Measurements from ENCODE around the gene WNT8B.

Gene WNT8B

DNA sequence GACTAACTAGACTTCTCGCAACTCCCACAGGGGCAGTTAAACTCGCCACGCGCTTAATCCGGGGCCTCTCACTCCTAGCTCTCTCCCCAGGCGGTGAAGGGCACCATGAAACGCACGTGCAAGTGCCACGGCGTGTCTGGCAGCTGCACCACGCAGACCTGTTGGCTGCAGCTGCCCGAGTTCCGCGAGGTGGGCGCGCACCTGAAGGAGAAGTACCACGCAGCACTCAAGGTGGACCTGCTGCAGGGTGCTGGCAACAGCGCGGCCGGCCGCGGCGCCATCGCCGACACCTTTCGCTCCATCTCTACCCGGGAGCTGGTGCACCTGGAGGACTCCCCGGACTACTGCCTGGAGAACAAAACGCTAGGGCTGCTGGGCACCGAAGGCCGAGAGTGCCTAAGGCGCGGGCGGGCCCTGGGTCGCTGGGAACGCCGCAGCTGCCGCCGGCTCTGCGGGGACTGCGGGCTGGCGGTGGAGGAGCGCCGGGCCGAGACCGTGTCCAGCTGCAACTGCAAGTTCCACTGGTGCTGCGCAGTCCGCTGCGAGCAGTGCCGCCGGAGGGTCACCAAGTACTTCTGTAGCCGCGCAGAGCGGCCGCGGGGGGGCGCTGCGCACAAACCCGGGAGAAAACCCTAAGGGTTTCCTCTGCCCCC lies 19.5 kb downstream of the WNT8B start (continued):
- TF ChIP-seq OSR1 (CRISPR knock-in tag; IDR thresholded peaks at IDR 0.05), result no peak

DNA sequence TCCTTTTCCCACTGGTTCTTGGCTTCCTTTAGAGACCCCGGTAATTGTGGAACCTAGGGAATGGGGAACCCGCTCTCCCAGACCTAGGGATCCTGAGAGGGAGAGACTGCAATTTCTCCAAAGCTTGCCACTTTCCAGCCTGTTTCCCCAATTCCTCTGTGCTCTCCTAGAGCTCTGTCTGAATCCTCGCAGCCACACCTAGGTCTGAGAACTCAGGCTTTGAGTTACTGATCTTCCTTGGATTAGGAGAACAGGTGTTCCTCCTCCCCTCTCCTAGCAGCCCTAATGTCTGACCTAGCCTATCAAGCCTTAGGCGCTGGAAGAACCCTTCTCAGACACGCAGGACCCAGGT lies 20.0 kb downstream of the WNT8B start:
- TF ChIP-seq ESRRG (CRISPR knock-in tag; IDR thresholded peaks at IDR 0.05) (no peak), BACH2 (CRISPR knock-in tag; IDR thresholded peaks at IDR 0.05; ENCODE audit: borderline replicate concordance) (no peak), ZC3H10 (CRISPR knock-in tag; IDR thresholded peaks at IDR 0.05) (no peak), CSDC2 (CRISPR knock-in tag; IDR thresholded peaks at IDR 0.05) (no peak), TCF4 (CRISPR knock-in tag; IDR thresholded peaks at IDR 0.05; ENCODE audit: borderline replicate concordance) (no peak), SNAI2 (CRISPR knock-in tag; IDR thresholded peaks at IDR 0.05) (no peak), GLIS3 (CRISPR knock-in tag; IDR thresholded peaks at IDR 0.05) (no peak), ISL1 (CRISPR knock-in tag; IDR thresholded peaks at IDR 0.05) (no peak), RARB (CRISPR knock-in tag; IDR thresholded peaks at IDR 0.05) (no peak), ARNTL (CRISPR knock-in tag; IDR thresholded peaks at IDR 0.05; ENCODE audit: borderline replicate concordance, low read depth) (no peak), PPARA (CRISPR knock-in tag; IDR thresholded peaks at IDR 0.05; ENCODE audit: borderline replicate concordance) (no peak), ZFP30 (CRISPR knock-in tag; IDR thresholded peaks at IDR 0.05) (no peak), ZFP3 (CRISPR knock-in tag; IDR thresholded peaks at IDR 0.05) (no peak), OSR1 (CRISPR knock-in tag; IDR thresholded peaks at IDR 0.05) (no peak), ZNF565 (CRISPR knock-in tag; conservative IDR thresholded peaks at IDR 0.05; ENCODE audit: low read depth) (no peak)
- TF ChIP-seq, protein P1, sequence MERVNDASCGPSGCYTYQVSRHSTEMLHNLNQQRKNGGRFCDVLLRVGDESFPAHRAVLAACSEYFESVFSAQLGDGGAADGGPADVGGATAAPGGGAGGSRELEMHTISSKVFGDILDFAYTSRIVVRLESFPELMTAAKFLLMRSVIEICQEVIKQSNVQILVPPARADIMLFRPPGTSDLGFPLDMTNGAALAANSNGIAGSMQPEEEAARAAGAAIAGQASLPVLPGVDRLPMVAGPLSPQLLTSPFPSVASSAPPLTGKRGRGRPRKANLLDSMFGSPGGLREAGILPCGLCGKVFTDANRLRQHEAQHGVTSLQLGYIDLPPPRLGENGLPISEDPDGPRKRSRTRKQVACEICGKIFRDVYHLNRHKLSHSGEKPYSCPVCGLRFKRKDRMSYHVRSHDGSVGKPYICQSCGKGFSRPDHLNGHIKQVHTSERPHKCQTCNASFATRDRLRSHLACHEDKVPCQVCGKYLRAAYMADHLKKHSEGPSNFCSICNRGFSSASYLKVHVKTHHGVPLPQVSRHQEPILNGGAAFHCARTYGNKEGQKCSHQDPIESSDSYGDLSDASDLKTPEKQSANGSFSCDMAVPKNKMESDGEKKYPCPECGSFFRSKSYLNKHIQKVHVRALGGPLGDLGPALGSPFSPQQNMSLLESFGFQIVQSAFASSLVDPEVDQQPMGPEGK (CRISPR knock-in tag; IDR thresholded peaks at IDR 0.05; ENCODE audit: borderline replicate concordance), result no peak
- TF ChIP-seq, protein P2, sequence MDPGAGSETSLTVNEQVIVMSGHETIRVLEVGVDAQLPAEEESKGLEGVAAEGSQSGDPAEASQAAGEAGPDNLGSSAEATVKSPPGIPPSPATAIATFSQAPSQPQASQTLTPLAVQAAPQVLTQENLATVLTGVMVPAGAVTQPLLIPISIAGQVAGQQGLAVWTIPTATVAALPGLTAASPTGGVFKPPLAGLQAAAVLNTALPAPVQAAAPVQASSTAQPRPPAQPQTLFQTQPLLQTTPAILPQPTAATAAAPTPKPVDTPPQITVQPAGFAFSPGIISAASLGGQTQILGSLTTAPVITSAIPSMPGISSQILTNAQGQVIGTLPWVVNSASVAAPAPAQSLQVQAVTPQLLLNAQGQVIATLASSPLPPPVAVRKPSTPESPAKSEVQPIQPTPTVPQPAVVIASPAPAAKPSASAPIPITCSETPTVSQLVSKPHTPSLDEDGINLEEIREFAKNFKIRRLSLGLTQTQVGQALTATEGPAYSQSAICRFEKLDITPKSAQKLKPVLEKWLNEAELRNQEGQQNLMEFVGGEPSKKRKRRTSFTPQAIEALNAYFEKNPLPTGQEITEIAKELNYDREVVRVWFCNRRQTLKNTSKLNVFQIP (CRISPR knock-in tag; IDR thresholded peaks at IDR 0.05; ENCODE audit: borderline replicate concordance, low read depth), result no peak
- TF ChIP-seq, protein P3, sequence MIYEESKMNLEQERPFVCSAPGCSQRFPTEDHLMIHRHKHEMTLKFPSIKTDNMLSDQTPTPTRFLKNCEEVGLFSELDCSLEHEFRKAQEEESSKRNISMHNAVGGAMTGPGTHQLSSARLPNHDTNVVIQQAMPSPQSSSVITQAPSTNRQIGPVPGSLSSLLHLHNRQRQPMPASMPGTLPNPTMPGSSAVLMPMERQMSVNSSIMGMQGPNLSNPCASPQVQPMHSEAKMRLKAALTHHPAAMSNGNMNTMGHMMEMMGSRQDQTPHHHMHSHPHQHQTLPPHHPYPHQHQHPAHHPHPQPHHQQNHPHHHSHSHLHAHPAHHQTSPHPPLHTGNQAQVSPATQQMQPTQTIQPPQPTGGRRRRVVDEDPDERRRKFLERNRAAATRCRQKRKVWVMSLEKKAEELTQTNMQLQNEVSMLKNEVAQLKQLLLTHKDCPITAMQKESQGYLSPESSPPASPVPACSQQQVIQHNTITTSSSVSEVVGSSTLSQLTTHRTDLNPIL (CRISPR knock-in tag; IDR thresholded peaks at IDR 0.05; ENCODE audit: low read depth), result no peak
- TF ChIP-seq, protein P4, sequence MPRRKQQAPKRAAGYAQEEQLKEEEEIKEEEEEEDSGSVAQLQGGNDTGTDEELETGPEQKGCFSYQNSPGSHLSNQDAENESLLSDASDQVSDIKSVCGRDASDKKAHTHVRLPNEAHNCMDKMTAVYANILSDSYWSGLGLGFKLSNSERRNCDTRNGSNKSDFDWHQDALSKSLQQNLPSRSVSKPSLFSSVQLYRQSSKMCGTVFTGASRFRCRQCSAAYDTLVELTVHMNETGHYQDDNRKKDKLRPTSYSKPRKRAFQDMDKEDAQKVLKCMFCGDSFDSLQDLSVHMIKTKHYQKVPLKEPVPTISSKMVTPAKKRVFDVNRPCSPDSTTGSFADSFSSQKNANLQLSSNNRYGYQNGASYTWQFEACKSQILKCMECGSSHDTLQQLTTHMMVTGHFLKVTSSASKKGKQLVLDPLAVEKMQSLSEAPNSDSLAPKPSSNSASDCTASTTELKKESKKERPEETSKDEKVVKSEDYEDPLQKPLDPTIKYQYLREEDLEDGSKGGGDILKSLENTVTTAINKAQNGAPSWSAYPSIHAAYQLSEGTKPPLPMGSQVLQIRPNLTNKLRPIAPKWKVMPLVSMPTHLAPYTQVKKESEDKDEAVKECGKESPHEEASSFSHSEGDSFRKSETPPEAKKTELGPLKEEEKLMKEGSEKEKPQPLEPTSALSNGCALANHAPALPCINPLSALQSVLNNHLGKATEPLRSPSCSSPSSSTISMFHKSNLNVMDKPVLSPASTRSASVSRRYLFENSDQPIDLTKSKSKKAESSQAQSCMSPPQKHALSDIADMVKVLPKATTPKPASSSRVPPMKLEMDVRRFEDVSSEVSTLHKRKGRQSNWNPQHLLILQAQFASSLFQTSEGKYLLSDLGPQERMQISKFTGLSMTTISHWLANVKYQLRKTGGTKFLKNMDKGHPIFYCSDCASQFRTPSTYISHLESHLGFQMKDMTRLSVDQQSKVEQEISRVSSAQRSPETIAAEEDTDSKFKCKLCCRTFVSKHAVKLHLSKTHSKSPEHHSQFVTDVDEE (CRISPR knock-in tag; IDR thresholded peaks at IDR 0.05), result no peak
- TF ChIP-seq, protein P5, sequence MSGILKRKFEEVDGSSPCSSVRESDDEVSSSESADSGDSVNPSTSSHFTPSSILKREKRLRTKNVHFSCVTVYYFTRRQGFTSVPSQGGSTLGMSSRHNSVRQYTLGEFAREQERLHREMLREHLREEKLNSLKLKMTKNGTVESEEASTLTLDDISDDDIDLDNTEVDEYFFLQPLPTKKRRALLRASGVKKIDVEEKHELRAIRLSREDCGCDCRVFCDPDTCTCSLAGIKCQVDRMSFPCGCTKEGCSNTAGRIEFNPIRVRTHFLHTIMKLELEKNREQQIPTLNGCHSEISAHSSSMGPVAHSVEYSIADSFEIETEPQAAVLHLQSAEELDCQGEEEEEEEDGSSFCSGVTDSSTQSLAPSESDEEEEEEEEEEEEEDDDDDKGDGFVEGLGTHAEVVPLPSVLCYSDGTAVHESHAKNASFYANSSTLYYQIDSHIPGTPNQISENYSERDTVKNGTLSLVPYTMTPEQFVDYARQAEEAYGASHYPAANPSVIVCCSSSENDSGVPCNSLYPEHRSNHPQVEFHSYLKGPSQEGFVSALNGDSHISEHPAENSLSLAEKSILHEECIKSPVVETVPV (CRISPR knock-in tag; IDR thresholded peaks at IDR 0.05), result no peak
- peak; percentile 1 for ATAC-seq

DNA sequence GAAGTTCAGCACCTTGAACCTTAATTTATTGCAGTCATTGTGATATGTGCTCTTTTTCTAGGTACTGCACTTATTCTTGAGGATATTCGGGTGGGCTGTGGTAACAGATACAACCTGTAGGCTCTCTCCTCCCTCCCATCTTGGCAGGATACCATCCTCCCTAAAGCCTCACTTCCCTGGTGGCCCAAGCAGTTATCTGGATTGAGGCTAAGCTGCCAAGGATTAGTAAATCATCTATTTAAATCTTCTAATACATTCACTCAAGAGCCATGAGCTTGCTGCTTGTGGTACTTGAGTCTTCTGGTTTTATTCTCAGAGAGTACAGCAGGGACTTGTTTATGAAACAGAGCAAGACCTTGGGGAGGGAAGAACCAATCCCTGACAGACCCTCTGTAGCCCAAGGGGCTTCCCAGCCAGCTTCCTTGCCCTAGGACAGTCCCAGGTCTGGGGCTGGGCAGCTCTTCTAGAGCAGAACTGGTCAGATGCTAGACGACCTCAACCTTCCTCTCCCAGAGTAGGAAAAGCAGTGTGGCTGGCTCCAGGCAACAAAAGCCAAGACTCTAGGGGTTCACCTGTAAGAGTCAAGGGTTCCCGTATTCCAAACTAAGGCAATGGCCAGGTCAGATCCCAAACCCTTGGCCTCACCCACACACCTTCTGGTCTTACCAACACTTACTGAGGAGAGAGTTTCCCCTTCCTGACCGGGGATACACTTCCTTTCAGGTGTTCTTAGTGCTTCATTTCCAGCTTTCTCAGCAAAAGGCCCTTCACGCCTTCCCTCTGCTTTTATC lies 21.3 kb downstream of the WNT8B start:
- ATAC-seq, result no peak
- TF ChIP-seq OSR1 (CRISPR knock-in tag; IDR thresholded peaks at IDR 0.05), result no peak
- TF ChIP-seq ZNF8 (CRISPR knock-in tag; IDR thresholded peaks at IDR 0.05), result no peak
- no peak for TF ChIP-seq ZC3H10 (CRISPR knock-in tag; IDR thresholded peaks at IDR 0.05)
- TF ChIP-seq ARNTL (CRISPR knock-in tag; IDR thresholded peaks at IDR 0.05; ENCODE audit: borderline replicate concordance, low read depth), result no peak
- TF ChIP-seq, protein P1 (CRISPR knock-in tag; IDR thresholded peaks at IDR 0.05; ENCODE audit: borderline replicate concordance), result no peak
- no peak for TF ChIP-seq TCF4 (CRISPR knock-in tag; IDR thresholded peaks at IDR 0.05; ENCODE audit: borderline replicate concordance)
- TF ChIP-seq CSDC2 (CRISPR knock-in tag; IDR thresholded peaks at IDR 0.05), result no peak
- TF ChIP-seq, protein P2 (CRISPR knock-in tag; IDR thresholded peaks at IDR 0.05; ENCODE audit: borderline replicate concordance, low read depth), result no peak
- no peak for TF ChIP-seq TOX (CRISPR knock-in tag; IDR thresholded peaks at IDR 0.05; ENCODE audit: borderline replicate concordance)
- TF ChIP-seq ESRRG (CRISPR knock-in tag; IDR thresholded peaks at IDR 0.05), result no peak
- TF ChIP-seq ZNF70 (CRISPR knock-in tag; IDR thresholded peaks at IDR 0.05), result no peak
- TF ChIP-seq BACH2 (CRISPR knock-in tag; IDR thresholded peaks at IDR 0.05; ENCODE audit: borderline replicate concordance), result no peak
- TF ChIP-seq ISL1 (CRISPR knock-in tag; IDR thresholded peaks at IDR 0.05), result no peak
- no peak for TF ChIP-seq PPARA (CRISPR knock-in tag; IDR thresholded peaks at IDR 0.05; ENCODE audit: borderline replicate concordance)
- no peak for TF ChIP-seq GLIS3 (CRISPR knock-in tag; IDR thresholded peaks at IDR 0.05)
- TF ChIP-seq SNAI2 (CRISPR knock-in tag; IDR thresholded peaks at IDR 0.05), result no peak
